Right kidney (tissue), 1 donor: ENCODE data around the gene ATXN1.
A peak's percentile ranks its signal among the peaks of the same experiment; 100 is the strongest.

Source experiments
- DNase-seq: peaks from one replicate; pipeline ENCODE4 v3.0.0-alpha.2; 2016

Gene ATXN1

DNA sequence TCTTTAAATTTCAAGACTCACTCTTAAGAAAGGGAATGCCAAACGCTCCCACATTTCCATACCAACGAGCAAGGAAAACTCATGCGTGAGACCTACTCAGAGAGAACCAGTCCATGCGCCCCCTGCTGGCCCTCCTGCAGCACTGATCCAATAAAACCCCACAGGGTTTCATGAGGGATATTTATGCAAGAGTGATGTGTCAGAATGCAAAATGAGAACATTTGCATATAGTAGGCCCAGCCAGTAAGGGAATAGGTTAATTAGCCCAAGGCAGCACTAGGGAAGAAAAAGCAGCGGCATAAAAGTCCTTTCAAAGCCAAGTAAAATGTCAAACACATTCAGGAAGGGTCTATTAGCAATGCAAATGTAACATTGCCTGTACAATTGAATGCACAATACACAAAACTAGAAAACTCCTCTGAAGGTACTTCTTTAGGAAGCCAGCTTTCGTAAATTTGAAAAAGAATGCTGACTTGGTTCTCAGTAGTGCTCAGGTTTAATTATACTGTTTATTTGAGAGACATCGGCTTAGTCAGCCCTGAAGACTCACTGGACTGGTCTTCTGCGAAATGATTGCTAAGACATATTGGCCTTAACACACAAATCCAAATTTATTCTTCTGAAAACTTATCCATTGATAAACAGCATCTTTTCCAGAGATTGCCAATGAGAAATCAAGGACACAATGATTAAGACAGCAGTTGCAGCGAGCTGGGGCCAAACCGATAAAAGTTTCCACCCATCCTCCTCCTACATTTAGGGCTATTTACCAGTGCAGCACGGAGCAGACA lies 429.7 kb downstream of the ATXN1 start:
- DNase-seq, result peak; percentile 48

DNA sequence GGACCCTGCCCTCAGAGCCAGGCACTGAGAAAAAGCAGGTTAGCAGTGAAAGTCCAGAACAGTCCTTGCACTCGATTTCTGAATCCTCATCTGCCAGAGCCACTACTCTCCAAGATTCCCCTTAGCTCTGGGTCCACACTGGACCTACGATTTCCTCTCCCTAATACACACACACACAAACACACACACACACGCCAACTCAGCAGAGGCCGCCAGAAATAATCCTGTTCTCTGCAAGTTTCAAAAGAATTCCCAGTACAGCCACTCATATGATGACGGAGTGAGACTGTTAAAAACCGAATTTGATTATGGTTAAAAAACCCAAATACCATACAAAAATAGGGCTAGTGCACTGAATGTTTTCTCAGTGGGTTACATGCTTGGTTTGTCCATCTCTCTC lies 432.0 kb downstream of the ATXN1 start:
- no peak for DNase-seq

DNA sequence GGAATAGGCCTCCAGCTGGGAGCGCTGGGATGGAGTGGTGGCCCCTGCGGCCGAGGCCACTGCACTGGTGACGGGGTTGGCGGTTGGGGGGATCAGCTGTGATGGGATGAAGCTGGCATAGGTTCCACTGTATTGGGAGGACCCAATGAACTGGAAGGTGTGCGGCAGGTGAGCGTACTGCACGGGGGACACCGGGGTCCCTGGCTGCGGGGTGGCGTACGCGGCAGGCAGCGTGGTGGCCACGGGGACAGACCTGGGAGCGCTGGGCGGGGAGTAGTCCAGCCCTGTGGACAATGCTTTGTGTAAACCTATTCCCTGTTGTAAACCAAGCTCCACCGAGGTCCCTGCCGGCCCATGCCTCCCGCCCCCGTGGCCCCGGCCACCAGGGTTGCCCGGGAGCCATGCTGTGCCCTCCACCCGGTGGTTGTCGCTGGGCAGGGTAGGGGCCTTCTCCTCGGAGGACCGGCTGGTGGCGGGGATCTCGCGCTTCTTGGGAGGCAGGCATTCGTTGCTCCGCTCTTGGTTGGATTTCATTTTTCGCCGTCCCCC lies 433.4 kb downstream of the ATXN1 start:
- DNase-seq, result no peak

DNA sequence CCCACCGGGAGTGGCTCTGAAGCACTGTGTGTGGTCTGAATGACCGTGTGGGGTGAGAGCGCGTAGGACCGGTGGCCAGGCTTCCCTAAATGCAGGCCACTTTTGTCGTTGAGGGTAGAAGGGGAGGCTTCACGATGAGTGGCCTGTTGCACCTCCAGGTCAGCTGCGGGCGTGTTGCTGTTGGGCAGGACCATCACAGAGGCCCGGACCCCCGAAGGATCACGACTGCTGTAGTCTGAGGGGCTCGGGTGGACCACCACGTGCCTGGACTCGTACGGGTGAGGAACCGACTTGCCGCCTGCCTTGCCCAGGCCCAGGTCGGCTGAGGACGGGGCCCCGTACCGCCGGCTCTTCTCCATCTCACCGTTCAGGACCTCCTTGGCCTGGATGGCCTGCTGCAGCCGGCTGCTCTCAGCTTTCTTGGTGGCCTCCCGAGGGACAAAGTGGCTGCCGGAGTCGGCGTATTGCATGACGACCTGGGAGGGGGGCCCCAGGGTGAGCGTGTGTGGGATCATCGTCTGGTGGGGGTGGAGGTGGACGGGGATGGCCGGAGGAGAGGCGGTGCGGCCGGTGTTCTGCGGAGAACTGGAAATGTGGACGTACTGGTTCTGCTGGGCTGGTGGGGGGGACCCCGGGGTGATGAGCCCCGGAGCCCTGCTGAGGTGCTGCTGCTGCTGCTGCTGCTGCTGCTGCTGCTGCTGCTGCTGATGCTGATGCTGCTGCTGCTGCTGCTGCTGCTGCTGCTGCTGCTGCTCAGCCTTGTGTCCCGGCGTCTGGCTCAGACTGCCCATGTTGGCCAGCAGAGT lies 434.1 kb downstream of the ATXN1 start:
- DNase-seq, result no peak

DNA sequence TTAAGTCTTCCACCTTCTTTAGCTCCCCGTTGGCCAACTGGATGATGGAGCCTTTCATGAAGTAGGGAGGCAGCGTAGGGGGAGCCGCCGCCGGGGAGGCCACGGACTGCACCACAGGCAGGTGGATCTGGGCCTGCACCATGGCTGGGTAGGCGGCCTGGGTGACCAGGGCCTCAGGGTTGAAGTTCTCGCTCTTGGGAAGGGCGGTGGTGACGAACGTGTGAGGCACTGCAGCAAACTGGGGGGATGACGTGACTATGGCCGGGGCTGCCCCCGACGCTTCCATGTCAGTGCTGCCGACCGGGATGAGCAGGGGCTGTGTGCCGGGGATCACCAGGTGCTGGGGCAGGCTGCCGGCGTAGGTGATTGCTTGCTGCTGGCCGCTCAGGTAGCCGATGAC lies 434.7 kb downstream of the ATXN1 start:
- DNase-seq, result no peak

DNA sequence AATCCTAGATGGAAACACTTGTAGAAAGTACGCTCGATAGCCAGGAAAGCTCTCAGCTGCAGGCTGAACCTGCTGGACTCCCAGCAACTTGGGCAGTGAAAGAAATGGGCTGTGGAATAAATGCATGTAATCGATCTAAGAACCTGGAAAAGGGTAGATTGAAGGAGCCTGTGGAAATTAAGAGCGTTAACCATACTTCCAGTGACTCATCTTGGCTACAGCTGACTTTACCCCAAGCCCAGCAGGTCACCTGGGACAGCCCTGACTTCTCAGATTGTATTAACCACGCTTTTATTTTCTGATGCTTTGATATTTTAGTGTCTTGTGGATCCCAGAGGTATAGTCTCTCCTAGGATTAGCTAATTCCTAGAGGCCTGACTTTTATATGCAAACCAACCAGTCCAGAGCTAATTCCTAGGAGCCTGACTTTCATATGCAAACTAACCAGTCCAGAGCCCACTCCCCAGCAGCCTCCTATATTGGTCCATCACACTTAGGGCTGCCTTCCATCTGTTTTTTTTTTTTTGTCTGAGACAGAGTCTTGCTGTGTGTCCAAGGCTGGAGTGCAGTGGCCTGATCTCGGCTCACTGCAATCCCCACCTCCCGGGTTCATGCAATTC lies 436.5 kb downstream of the ATXN1 start:
- no peak for DNase-seq

DNA sequence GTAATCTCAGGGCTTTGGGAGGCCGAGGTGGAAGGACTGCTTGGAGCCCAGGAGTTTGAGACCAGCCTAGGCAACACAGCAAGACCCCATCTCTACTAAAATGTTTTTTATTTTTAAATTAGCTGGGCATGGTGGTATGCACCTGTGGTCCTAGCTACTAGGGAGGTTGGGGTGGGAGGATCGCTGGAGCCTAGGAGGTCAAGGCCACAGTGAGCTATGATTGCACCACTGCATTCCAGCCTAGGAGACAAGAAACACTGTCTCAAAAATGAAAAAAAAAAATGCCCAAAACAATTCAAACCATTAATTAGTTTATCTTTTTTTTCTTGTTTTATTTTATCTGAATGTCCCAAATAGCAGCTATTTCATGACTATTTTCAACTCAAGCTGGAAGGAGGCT lies 437.1 kb downstream of the ATXN1 start:
- DNase-seq, result no peak

DNA sequence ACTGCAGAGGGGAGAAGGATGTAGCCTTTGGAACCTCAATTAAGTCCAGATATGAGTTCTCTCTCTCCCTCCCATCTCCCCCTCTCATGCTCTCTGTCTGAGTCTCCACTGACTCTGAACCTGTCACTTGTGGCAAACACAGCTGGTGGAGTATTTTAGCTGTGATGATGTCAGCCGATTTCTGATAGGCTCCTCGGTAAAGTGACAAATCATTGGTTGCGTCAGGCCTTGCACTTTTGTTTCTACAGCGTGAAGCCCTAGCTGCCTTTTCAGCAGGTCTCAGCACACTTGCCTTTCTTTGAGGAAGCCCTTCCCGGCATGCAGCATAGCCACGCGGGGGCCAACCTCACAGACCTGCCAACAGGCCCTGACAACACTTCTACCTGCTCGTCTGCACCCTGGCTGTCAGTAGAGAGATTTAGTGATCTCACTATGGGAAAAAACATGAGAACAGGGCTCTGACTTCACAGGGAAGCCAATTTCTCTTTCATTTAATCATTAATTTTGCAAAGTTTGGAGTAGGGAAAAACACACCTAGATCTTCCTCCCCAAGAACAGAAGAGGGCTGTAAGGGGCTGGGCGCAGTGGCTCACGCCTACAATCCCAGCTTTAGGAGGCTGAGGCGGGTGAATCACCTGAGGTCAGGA lies 438.5 kb downstream of the ATXN1 start:
- no peak for DNase-seq

DNA sequence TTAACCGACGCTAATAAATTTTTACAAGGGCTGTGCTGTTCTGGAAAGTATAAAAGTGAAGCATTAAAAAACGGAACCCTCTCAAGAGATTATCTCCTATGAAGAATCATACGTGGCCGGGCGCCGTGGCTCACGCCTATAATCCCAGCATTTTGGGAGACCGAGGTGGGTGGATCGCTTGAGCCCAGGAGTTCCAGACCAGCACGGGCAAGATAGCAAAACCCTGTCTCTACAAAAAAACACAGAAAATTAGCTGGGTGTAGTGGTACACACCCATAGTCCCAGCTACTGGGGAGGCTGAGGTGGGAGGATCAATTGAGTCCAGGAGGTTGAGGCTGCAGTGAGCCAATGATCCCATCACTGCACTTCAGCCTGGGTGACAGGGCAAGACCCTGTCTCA lies 439.4 kb downstream of the ATXN1 start:
- DNase-seq, result no peak

DNA sequence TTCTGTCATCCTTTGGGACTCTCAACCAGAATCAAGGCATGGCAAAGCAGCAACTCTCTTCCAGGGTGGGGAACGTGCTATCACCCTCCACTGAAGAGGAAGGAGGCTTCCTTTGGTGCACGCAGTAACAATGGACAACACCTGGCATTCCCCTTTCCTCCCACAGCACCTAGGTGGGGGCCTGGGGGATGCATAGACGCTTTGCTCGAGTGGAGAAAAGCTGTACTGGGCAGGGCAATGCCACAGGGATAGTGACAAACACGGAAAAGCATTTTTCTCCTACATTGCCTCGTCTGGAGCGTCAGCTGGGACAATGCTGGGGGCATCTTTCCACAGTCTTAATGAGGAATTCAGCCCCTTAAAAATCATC lies 439.9 kb downstream of the ATXN1 start:
- no peak for DNase-seq

DNA sequence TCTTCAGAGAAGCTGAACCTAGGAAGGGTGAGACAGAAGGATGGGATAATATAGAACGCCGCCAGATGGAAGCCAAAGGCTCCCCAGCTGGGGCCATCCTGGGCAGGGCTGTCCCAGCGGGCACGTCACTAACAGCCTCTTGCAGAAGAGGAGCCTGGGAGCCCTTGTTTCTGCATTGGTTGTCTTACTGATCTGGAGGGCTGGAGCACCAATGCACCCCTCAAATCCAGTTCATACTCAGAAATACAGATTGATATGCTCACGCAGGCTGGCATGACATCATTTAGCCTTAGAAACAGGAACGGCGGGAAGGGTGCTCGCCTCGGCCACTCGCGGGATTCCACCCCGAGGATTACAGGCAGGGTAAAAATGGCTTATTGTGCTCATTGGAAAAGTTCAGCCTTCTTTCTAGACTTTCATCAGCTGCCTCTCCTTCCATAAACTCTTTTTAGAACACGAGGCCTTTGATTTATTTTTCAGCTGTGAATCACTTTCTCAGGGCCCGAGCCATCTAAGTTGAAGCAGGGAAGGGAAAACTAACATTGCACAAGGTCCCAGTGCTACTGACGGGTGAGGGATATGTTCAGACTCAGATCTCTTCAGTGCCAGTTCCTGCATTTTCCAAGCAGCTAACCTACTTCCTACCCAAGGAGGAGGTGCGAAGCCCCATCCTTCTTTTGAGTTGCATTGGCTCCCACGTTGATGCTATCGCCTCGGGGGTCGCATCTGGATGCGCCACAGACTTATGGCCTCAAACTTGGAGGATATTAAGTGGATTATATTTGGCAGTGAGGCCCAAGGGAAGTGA lies 440.5 kb downstream of the ATXN1 start:
- no peak for DNase-seq

DNA sequence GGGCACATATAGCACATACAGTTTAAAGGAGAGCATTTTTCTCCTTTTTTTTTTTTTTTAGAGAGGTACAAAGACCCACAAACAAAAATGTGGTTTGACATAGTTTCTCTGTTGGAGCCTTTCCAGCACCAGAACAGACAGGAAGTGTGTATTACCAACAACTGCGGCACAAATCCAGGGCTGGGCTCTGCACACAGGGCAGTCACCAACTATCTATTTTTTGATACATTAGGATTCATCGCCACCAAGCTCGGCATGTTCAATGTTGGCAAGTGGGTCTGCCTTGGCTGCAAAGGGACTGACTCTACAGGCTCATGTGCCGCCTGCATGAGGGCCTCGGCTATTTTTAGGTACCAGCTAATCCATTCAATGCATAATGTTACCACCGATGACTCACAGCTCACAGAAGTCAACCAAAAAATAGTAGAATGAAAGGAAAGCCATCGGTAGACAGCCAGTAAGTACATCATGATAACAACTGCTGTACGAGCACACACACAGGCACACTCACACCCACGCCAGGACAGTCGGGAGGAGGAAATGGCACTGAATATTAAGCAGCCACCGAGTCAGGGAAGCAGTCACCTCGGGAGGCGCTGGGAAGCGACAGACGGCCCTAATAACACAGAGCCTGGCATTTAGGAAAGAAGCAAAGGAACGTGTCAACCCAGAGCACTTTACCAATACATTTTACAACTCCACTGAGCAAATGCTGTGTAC lies 441.3 kb downstream of the ATXN1 start:
- DNase-seq, result no peak

DNA sequence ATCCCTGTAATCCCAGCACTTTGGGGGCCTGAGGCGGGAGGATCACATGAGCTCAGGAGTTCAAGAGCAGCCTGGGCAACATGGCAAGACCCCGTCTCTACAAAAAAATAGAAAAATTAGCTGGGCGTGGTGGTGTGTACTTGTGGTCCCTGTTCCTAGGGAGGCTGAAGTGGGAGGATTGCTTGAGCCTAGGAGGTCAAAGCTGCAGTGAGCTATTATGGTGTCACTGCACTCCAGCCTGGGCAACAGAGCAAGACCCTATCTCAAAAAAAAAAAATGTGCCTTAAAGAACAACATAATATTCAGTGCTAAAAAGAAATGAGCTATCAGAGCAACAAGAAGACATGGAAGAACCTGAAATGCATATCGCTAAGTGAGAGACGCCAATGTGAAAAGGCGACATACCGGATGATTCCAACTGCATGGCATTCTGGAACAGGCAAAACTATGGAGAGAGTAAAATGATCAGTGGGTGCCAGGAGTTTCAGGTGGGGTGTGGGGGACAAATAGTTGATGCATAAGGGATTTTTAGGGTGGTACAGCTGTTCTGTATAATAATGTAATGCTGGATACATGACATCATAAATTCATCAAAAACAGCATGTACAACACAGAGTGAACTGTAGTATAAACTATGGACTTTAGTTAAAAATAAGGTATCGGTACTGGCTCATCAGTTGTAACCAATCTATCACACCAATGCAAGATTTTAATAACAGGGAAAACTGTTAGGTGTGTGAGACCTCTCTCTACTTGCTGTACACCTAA lies 442.1 kb downstream of the ATXN1 start:
- DNase-seq, result no peak

DNA sequence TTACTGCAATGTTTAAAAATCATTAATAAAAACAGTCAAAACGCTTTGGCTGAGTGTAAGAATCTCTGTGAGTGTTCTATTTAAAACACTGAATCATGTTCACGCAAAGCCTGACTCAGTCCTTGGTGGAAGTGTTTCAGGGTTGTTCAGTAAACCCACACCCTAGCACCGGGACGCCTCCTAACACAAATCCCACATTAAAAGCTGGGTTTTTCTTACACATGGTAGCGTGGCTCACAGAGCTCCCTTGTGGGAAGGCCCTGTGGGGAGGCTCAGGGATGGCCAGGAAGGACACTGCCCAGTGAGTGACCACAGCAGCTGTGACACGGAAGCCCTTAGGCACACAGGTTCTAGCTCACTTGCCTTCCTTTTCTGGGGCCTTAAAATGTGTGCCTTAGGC lies 442.7 kb downstream of the ATXN1 start:
- DNase-seq, result no peak

DNA sequence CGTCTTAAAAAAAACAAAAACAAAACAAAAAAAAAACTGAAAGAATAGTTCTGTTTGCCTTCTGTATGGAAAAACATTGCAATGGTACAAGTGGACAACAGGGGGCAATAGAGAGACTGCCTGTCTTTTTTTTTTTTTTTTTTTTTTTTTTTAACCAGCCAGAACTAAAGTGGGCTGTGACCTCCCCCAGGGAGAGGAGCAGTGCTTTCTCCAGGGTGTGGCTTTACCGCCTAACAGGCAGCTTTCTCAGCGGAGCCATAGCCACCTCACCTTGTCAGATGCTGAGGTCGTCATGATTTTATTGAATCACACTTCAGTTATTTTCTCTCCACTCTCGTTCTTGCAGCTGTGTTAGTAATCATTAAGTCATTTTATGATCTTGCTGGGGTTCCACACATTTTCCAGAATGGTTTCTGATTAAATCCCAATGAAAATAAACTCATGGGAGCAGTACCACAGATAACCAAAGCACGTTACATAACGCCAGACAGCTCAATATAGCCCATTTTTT lies 444.5 kb downstream of the ATXN1 start:
- DNase-seq, result no peak

DNA sequence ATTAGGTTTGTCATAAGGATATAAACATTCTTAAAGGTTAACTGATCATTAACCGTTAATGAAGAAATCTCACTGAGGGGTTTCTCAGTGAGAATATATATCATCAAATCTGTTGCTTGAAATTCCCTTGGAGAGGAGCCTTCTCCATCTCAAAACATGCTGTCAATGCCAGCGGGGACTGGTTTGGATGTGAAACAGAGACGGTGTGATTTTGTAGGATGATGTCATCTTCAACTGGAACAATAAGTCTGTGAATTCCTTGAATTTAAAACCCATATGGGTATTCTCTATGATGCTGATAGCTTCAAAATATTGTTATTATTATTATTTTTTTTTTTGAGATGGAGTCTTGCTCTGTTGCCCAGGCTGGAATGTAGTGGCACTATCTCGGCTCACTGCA lies 447.0 kb downstream of the ATXN1 start:
- DNase-seq, result no peak

DNA sequence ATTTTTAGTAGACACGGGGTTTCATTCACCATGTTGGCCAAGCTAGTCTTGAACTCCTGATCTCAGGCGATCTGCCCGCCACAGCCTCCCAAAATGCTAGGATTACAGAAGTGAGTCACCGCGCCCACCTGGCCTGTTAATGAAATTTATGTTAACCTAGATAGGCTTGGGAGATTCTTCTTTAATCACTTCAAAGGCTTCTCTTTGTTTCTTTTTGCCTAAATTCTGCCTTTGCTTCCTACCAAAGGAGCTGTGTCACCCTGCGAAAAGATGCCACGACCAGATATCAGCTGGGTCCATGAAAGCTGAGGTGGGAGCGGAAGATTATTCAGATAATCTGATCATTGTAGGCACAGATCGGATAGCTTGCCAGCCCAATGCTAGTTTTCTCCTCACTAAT lies 447.5 kb downstream of the ATXN1 start:
- no peak for DNase-seq

DNA sequence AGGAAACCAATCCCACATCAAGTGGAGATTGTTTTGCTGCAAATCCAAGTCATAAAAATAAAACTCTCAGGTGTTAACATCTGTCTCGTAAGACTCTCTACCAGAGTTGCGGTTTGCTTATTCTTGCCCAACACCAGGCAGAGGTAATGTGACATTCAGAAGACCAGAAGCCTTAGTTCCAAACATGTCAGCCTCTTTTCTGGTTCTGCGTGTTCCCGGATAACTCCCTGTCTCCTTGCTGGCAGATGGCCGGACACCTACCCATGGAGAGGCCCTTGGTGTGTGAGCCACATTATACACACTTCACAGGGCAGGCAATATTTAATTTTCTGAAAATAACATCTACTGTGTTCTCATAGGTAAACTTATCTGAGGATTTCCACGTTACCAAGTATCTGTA lies 449.5 kb downstream of the ATXN1 start:
- no peak for DNase-seq

DNA sequence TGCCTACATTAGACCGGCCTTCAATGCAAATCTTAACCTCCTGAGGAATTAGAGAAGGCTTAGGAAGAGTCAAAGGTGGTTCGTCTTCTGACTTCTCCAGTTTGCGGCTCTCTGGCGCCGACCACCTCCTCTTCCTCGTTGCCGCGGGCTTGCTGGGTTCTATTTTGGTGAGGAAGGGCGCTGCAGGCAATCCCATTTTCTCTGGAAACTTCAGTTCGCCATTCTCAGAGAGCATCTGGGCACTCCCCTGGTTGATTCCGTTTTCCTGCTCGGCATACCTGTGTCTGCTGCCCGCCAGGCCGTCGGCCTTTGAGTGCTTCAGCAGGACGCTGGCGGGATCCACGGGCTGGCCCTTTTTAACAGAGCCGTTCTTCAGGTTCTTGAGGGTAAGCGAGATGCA lies 454.9 kb downstream of the ATXN1 start:
- DNase-seq, result no peak

DNA sequence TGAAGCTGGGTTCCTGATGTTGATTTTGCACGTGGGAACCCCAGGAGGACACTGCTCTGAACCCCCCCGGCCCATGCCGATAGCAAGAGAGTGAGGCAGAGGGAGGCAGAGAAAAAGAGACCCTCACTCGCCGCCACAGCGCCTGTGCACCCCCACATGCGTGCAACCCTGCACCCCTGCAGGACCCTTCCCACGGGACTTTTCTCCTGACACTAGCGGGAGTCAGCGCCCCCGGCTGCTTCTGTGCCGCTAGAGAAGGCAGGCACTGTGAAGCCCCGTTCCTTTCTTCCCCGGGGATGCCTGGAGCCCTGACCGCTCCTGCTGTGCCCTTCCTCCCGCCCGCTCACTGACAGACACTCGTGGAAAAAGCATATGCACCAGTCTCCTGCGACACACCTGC lies 455.5 kb downstream of the ATXN1 start:
- DNase-seq, result no peak
